HL-60/S4 treated with retinoic acid at 250 ng/mL for 4 days and 3 days (cell line): ENCODE measurements around the gene TMEM255B.
"Not testable (repeated sequence)": the region's sequence is repeated elsewhere in the genome, so short reads cannot be mapped to it uniquely, and the experiment has no call there.

Experiments used
- in situ Hi-C: fragments of 300-500 bp; cut with MboI; formaldehyde crosslinking; loops from 2 replicates; pipeline ENCODE4 v1.7.0; 2022; ENCODE audit warnings: low sequenced_read_pairs

Gene TMEM255B

DNA sequence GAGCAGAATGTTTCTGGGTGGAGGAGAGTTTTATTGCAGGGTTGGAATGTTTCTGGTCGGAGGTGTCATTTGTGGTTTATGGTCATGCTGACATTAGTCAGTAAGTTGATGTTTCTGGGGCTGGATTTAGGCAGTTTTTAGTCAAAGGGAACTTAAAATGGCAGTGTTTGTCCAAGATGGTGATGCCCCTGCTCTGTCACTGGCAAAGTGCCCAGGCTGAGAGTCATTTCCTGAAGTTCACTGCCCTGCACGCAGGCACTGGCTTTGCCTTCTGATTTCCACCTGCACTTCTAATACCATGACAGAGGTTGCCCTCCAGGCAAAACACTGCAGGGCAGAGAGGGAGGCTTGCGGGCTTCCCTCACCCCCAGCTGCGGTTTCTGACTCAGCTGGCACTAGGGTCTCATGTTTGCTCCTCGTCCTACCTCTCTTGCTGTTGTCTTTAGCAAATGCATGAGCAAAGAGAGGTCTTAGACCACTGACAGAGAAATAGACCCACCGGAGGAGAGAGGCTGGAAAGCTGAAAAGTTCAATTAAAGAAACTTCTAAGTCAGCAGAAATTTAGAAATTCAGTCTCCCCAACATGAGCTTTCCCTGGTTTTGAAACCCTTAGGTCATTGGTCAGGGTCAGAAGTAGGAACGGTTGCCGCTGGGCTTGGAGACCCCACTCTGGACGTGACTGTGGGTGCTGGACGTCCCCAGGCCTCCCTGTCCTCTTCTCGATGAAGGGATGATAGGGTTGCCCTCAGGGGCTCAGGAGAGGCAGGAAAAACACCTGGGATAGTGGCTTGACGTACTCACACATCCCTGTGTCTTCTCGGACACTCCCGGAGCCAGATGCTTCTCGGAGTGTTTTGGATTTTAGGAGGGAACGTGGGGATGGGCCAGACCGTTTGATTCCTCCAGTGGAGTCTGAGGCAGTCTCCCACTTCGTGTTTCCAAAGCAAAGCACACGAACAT, 26.3 kb downstream of the TMEM255B start:
- in situ Hi-C loops, result no loop called here

GRCh38 chr13:113786262-113786841, 27.3 kb downstream of the TMEM255B start:
- in situ Hi-C loops, result no loop called here

- in situ Hi-C loops, result no loop called here
These were observed 28.7 kb downstream of the TMEM255B start for GRCh38 chr13:113787694-113788093.

- in situ Hi-C loops, result no loop called here
These were observed 29.5 kb downstream of the TMEM255B start for GRCh38 chr13:113788413-113789135.

DNA sequence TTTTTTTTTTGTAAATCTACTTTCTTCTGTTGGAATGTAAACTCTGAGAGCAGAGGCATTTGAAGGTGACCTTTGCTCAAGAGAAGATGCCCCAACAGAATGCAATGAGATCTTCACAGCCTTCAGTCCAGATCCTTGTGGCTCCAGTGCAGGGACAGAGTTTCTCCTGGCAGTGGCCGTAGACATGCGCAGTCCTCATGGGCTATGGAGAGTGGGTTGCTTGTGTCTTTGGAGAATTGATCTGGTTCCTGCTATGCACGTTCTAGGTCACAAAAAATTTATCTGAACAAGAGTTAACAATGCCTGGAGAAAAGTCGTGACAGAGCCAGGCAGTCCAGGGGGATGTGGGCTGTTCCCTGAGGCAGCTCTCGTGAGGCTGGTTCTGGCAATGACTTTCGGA, 30.1 kb downstream of the TMEM255B start:
- in situ Hi-C loops, result no loop called here

DNA sequence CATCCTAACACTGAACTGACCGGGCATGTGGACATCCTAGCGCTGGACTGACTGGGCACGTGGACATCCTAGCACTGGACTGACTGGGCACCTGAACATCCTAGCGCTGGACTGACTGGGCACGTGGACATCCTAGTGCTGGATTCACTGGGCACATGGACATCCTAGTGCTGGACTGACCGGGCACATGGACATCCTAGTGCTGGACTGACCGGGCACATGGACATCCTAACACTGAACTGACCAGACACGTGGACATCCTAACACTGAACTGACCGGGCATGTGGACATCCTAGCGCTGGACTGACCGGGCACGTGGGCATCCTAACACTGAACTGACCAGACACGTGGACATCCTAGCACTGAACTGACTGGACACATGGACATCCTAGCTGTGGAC, 30.9 kb downstream of the TMEM255B start:
- in situ Hi-C loops, result not testable (repeated sequence)

- in situ Hi-C loops, result no loop called here
These were observed 32.2 kb downstream of the TMEM255B start for GRCh38 chr13:113791226-113791625.

DNA sequence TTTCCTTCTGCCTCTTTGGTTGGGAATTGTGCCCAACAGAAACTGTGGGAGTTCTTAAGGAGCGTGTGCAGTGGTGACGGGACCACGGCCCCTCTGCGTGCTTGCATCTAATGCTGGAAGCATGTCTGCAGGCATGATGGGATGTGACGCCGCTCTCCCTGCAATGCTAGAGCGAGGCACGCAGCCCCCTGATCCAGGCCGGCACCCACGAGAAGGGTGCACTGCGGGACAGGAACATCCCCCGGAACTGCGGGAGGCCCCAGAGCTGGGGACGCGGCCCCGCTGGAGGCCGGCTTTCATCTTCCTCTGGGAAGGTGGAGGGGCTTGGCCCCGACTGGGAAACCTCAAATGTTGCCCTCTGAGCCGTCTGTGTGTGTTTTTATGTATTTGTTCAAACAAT, 32.7 kb downstream of the TMEM255B start:
- in situ Hi-C loops, result no loop called here

DNA sequence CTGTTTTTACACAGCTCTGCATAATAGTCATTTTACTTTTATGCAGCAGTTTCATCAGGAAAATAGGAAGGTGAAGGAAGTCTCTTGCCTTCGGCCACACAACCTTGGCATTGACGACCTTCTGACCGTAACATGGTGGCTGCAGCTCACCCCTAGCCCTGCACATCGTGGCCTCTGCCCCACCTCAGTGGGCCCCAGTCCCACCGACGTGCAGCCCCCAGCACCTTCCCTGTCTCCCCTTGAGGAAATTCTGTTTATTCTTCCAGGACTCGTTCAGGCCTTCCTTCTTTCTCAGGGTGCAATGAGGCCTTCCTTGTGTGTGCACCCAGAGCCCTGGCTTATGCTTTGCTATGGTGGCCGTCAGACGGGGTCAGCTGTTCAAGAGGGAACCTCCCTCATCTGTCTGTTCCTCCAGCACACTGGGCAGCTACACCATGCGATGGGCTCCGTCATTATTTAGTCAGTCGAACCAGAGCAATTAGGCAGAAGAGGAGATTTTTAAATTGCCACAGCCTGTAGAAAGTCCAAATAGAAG, 33.3 kb downstream of the TMEM255B start:
- in situ Hi-C loops, result no loop called here

GRCh38 chr13:113792886-113793717, 34.1 kb downstream of the TMEM255B start:
- in situ Hi-C loops, result no loop called here

DNA sequence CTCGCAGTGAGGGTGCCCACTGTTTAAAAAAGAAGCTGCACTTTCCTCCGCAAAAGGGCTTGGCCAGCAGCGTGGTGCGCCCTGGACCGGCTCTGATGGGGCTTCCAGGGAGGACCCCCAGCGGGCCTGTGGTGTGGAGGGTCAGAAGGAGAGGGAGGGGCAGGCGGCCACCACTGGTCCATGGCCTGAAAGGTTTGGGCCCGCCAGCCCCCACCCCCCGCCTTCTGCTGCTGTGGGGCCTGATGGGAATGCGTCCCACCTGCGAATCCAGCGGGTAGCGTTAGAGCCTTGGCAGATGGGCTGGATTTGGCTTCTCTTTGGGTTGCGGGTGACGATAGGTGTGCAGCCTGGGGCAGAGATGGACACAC, 34.7 kb downstream of the TMEM255B start:
- in situ Hi-C loops, result no loop called here

DNA sequence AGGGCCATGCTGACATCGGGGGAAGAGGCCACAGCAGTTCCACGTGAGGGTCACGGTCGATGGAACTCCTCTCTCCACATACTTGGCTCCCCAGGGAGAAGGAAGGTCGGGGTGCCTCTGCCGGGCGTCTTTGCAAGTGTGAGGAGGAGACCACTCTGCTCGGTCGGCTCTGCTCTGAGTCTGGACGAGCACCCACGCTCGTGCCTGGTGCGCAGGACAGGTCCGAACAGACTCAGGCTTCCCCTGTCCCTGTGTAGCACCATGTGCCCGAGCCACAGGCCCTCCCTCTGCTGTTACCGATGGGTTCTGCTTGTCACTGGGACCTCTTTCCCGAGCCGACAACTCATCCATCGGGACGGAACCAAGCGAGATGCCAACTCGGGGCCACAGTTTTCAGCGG, 35.1 kb downstream of the TMEM255B start:
- in situ Hi-C loops, result no loop called here

- in situ Hi-C loops, result no loop called here
These were observed 35.7 kb downstream of the TMEM255B start for GRCh38 chr13:113794764-113795173.

DNA sequence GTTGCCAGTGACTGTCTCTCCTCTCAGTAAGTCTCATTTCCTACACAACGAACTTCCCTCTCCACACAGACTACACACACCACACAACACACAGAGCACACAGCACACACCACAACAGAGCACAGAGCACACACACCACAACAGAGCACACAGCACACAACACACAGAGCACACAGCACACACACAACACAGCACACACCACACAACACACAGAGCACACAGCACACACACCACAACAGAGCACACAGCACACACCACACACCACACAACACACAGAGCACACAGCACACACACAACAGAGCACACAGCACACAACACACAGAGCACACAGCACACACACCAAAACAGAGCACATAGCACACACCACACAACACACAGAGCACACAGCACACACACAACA, 36.3 kb downstream of the TMEM255B start:
- in situ Hi-C loops, result not testable (repeated sequence)

GRCh38 chr13:113796211-113796963, 37.4 kb downstream of the TMEM255B start:
- in situ Hi-C loops, result no loop called here

DNA sequence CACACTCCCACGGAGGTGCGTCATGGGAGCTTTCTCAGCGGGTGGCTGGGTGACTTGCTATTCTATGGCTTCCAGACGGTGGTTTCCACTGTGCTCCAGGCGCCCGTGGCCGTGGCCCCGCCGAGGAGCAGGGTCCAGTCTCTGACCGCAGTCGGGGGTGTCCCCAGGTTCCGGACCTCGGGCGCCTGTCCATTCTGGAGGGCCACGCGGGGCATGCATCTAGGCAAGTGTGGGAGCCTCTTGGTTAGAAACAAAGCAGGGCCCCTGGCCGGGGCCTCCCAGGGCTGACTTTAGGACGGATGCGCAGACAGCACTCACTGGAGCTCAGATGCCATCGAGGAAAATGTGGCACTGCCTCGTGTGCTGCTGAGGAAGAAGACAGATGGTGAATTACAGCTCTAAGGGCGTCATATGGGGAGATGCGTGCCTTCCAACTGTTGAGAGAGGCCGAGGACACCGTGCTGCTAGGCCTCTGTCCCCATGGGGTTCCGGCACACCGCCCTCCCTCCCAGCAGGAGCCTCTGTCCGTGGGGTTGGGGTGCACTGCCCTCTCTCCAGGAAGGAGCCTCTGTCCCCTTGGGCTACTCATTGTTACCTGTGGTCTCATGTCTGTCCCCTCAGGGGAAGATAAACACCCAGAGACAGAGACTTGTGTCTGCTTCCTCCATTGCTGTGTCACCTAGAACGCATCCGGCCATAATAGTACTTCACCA, 38.1 kb downstream of the TMEM255B start:
- in situ Hi-C loops, result no loop called here

GRCh38 chr13:113798200-113798811, 39.3 kb downstream of the TMEM255B start:
- in situ Hi-C loops, result no loop called here

- in situ Hi-C loops, result no loop called here
These were observed 41.5 kb downstream of the TMEM255B start for GRCh38 chr13:113800576-113800926.
